Spinal cord (tissue), 10 donors: ENCODE results near the gene ZRANB2. TPM values are rescaled to one million over a fixed set of nuclear protein-coding genes. Genes with fewer than 3 reads are reported as not detected.

Experiments
- DNase-seq, 6 donors: peaks; one replicate each; pipeline versions ENCODE4 v3.0.0 to v3.0.0-alpha.2; 2013 to 2015; ENCODE audit warnings: low spot score in 6 of 6, low read depth in 4 of 6
- H3K27ac ChIP-seq: one replicate; pipeline ENCODE4 v1.5.1; 2013; ENCODE audit warnings: low read depth, low read length, control low read depth
- H3K27me3 ChIP-seq: one replicate; pipeline ENCODE4 v1.6.1; 2013; ENCODE audit warnings: low read length; ENCODE audit not compliant: control insufficient read depth, insufficient read depth
- H3K36me3 ChIP-seq: one replicate; pipeline ENCODE4 v1.6.1; 2013; ENCODE audit warnings: low read length; ENCODE audit not compliant: control insufficient read depth, insufficient read depth
- H3K4me1 ChIP-seq: one replicate; pipeline ENCODE4 v1.6.1; 2013; ENCODE audit warnings: low read length; ENCODE audit not compliant: control insufficient read depth, insufficient read depth
- H3K4me3 ChIP-seq: one replicate; pipeline ENCODE4 v1.5.1; 2013; ENCODE audit warnings: low read depth, low read length, control low read depth
- H3K9me3 ChIP-seq: one replicate; pipeline ENCODE4 v1.6.1; 2013; ENCODE audit warnings: low read length; ENCODE audit not compliant: control insufficient read depth, insufficient read depth
- whole genome bisulfite sequencing: methylation state at CpG from one replicate; pipeline ENCODE4 v1.1.5; 2013; ENCODE audit warnings: missing lambda C conversion rate; ENCODE audit not compliant: insufficient coverage; 5-methylcytosine and 5-hydroxymethylcytosine counted together
- polyA plus RNA-seq, 2 donors: library from polyadenylated mRNA; unstranded; fragments of 120-200 nt; gene quantifications; one replicate each; pipeline ENCODE4 v1.2.1, GENCODE V29; 2013; ENCODE audit not compliant: insufficient read length in 2 of 2
- total RNA-seq, 2 donors: library from RNA; depleted of rRNA in 1 of 2; stranded (reverse); fragments of 120-200 nt in 1 of 2; fragments of >200 nt in 1 of 2; gene quantifications; one replicate each; pipeline versions ENCODE4 v1.2.3 to v1.2.4, GENCODE V29; 2013 to 2014
- donor health status: healthy.

ZRANB2 gene
- total and polyA plus RNA-seq, 4 donors = 67.5 to 126 (median 116) TPM

GRCh38 chr1:71037066-71037465 lies 43.8 kb downstream of the ZRANB2 start:
- DNase-seq = no peak
- 92% methylated on average over 4 of the region's 9 CpGs for WGBS
- no peaks in the 10 kb centered on the region for H3K4me1 ChIP-seq
- no peaks in the 10 kb centered on the region for H3K27me3 ChIP-seq
- H3K4me3 ChIP-seq = no peak overlapping the region
- H3K36me3 ChIP-seq = no peaks in the 10 kb centered on the region
- no peaks in the 10 kb centered on the region for H3K9me3 ChIP-seq
- no peak overlapping the region for H3K27ac ChIP-seq

GRCh38 chr1:71033136-71033535 lies 47.7 kb downstream of the ZRANB2 start:
- Histone ChIP-seq H3K27ac (no peak overlapping the region), H3K4me1 (no peaks in the 10 kb centered on the region), H3K9me3 (no peaks in the 10 kb centered on the region), H3K27me3 (no peaks in the 10 kb centered on the region), H3K36me3 (no peaks in the 10 kb centered on the region), H3K4me3 (no peak overlapping the region)
- 92% methylated on average over 1 of the region's 1 CpG for WGBS
- DNase-seq = no peak

GRCh38 chr1:71031426-71031825 lies 49.4 kb downstream of the ZRANB2 start:
- Histone ChIP-seq H3K4me3 (no peak overlapping the region), H3K27me3 (no peaks in the 10 kb centered on the region), H3K4me1 (no peaks in the 10 kb centered on the region), H3K9me3 (no peaks in the 10 kb centered on the region), H3K36me3 (no peaks in the 10 kb centered on the region), H3K27ac (no peak overlapping the region)
- DNase-seq = no peak

GRCh38 chr1:71030026-71030425 lies 50.8 kb downstream of the ZRANB2 start:
- Histone ChIP-seq H3K27me3 (no peaks in the 10 kb centered on the region), H3K36me3 (no peaks in the 10 kb centered on the region), H3K27ac (no peak overlapping the region), H3K4me1 (no peaks in the 10 kb centered on the region), H3K4me3 (no peak overlapping the region), H3K9me3 (no peaks in the 10 kb centered on the region)
- no CpG with 5 or more reads among the region's 1 CpG for WGBS
- DNase-seq = no peak

GRCh38 chr1:71028981-71029380 lies 51.9 kb downstream of the ZRANB2 start:
- Histone ChIP-seq H3K4me3 (no peak overlapping the region), H3K27me3 (no peaks in the 10 kb centered on the region), H3K36me3 (no peaks in the 10 kb centered on the region), H3K9me3 (no peaks in the 10 kb centered on the region), H3K4me1 (no peaks in the 10 kb centered on the region), H3K27ac (no peak overlapping the region)
- no peak for DNase-seq
- no CpG with 5 or more reads among the region's 1 CpG for WGBS

GRCh38 chr1:71027991-71028390 lies 52.8 kb downstream of the ZRANB2 start:
- DNase-seq = no peak
- Histone ChIP-seq H3K4me1 (no peaks in the 10 kb centered on the region), H3K27me3 (no peaks in the 10 kb centered on the region), H3K36me3 (no peaks in the 10 kb centered on the region), H3K27ac (no peak overlapping the region), H3K9me3 (no peaks in the 10 kb centered on the region), H3K4me3 (no peak overlapping the region)
- WGBS = 87% methylated on average over 7 of the region's 7 CpGs

- no peak for DNase-seq
- Histone ChIP-seq H3K27me3 (no peaks in the 10 kb centered on the region), H3K9me3 (no peaks in the 10 kb centered on the region), H3K4me1 (no peaks in the 10 kb centered on the region), H3K36me3 (no peaks in the 10 kb centered on the region), H3K4me3 (no peak overlapping the region), H3K27ac (no peak overlapping the region)
- WGBS = no CpG with 5 or more reads among the region's 4 CpGs
Measured at GRCh38 chr1:71026093-71026492, 54.7 kb downstream of the ZRANB2 start.

- H3K9me3 ChIP-seq = no peaks in the 10 kb centered on the region
- no peaks in the 10 kb centered on the region for H3K4me1 ChIP-seq
- H3K4me3 ChIP-seq = no peak overlapping the region
- DNase-seq = no peak
- H3K27ac ChIP-seq = no peak overlapping the region
- no peaks in the 10 kb centered on the region for H3K27me3 ChIP-seq
- H3K36me3 ChIP-seq = no peaks in the 10 kb centered on the region
- 83% methylated on average over 3 of the region's 4 CpGs for WGBS
Measured at GRCh38 chr1:71023515-71023914, 57.3 kb downstream of the ZRANB2 start.

- no peak overlapping the region for H3K4me3 ChIP-seq
- no peaks in the 10 kb centered on the region for H3K9me3 ChIP-seq
- no peak overlapping the region for H3K27ac ChIP-seq
- peak; percentile 26 to 88 (median 36) for DNase-seq
- no peaks in the 10 kb centered on the region for H3K27me3 ChIP-seq
- H3K4me1 ChIP-seq = no peaks in the 10 kb centered on the region
- WGBS = no CpG with 5 or more reads among the region's 7 CpGs
- no peaks in the 10 kb centered on the region for H3K36me3 ChIP-seq
Measured at GRCh38 chr1:71019233-71019969, 61.4 kb downstream of the ZRANB2 start.

- H3K9me3 ChIP-seq = no peaks in the 10 kb centered on the region
- no peaks in the 10 kb centered on the region for H3K36me3 ChIP-seq
- no peak overlapping the region for H3K4me3 ChIP-seq
- H3K27me3 ChIP-seq = no peaks in the 10 kb centered on the region
- H3K27ac ChIP-seq = peak overlapping the region; percentile 21
- no peaks in the 10 kb centered on the region for H3K4me1 ChIP-seq
- DNase-seq = peak in 3 of 6 donors; percentile 23 to 87 (median 66)
Measured at GRCh38 chr1:71018791-71019190, 62.0 kb downstream of the ZRANB2 start.
